HepG2 (cell line): ENCODE results near the gene LMAN2L. TPM values are rescaled to one million over a fixed set of nuclear protein-coding genes. Genes with fewer than 3 reads are reported as not detected.
A peak's percentile ranks its signal among the peaks of the same experiment; 100 is the strongest.

ENCODE experiments used
- EED ChIP-seq: sonication (generic); formaldehyde crosslinking; IDR thresholded peaks from 2 replicates; pipeline ENCODE4 v1.5.0; 2020; ENCODE audit warnings: mild to moderate bottlenecking, missing genetic modification reagents
- ELF1 ChIP-seq: sonication (generic); formaldehyde crosslinking; IDR thresholded peaks from 2 replicates; pipeline ENCODE4 v1.4.0; 2020; ENCODE audit warnings: missing genetic modification reagents
- ERF ChIP-seq: IDR thresholded peaks from 2 replicates; pipeline ENCODE4 v1.6.1; 2018; ENCODE audit warnings: missing biosample characterization, missing genetic modification reagents
- KDM3A ChIP-seq: IDR thresholded peaks from 2 replicates; pipeline ENCODE4 v1.6.1; 2018; ENCODE audit warnings: low read depth, missing compliant biosample characterization
- MAFK ChIP-seq, 2 experiments: IDR thresholded peaks in 1 of 2; conservative IDR thresholded peaks in 1 of 2; 2 replicates each; pipeline ENCODE4 v1.6.1; 2011; ENCODE audit warnings: improper control_type of control experiment in 2 of 2, low read length in 2 of 2
- MNT ChIP-seq: fragments of 450-650 bp; IDR thresholded peaks from 2 replicates; pipeline ENCODE4 v1.6.1; 2016
- MXD4 ChIP-seq: IDR thresholded peaks from 2 replicates; pipeline ENCODE4 v1.6.1; 2016; ENCODE audit warnings: mild to moderate bottlenecking, missing biosample characterization, missing genetic modification reagents
- MYPOP ChIP-seq: sonication (generic); formaldehyde crosslinking; IDR thresholded peaks from 2 replicates; pipeline ENCODE4 v1.8.1; 2023; ENCODE audit warnings: mild to moderate bottlenecking, moderate library complexity, missing genetic modification reagents
- PHB2 ChIP-seq: fragments of 450-650 bp; IDR thresholded peaks from 2 replicates; pipeline ENCODE4 v1.6.1; 2018; ENCODE audit not compliant: partially characterized antibody
- RFXANK ChIP-seq: IDR thresholded peaks from 2 replicates; pipeline ENCODE4 v1.6.1; 2016
- THAP7 ChIP-seq: sonication (generic); formaldehyde crosslinking; IDR thresholded peaks from 2 replicates; pipeline ENCODE4 v1.8.1; 2023; ENCODE audit warnings: mild to moderate bottlenecking, missing genetic modification reagents
- ZNF10 ChIP-seq: sonication (generic); formaldehyde crosslinking; IDR thresholded peaks from 2 replicates; pipeline ENCODE4 v1.4.0; 2020; ENCODE audit warnings: mild to moderate bottlenecking, low read depth, missing genetic modification reagents, borderline replicate concordance
- ZNF276 ChIP-seq: sonication (generic); formaldehyde crosslinking; IDR thresholded peaks from 2 replicates; pipeline ENCODE4 v1.4.0; 2020; ENCODE audit warnings: mild to moderate bottlenecking, low read depth, missing genetic modification reagents
- ZNF367 ChIP-seq: sonication (generic); formaldehyde crosslinking; IDR thresholded peaks from 2 replicates; pipeline ENCODE4 v1.4.0; 2020; ENCODE audit warnings: missing genetic modification reagents, borderline replicate concordance
- ZNF383 ChIP-seq: sonication (generic); formaldehyde crosslinking; IDR thresholded peaks from 2 replicates; pipeline ENCODE4 v1.4.0; 2020; ENCODE audit warnings: missing genetic modification reagents, mild to moderate bottlenecking, borderline replicate concordance
- ZNF737 ChIP-seq: sonication (generic); formaldehyde crosslinking; IDR thresholded peaks from 2 replicates; pipeline ENCODE4 v1.5.0; 2020; ENCODE audit warnings: missing genetic modification reagents, mild to moderate bottlenecking, borderline replicate concordance
- ZNF761 ChIP-seq: sonication (generic); formaldehyde crosslinking; conservative IDR thresholded peaks from 2 replicates; pipeline ENCODE4 v1.4.0; 2020; ENCODE audit warnings: mild to moderate bottlenecking, missing genetic modification reagents
- ZNF816 ChIP-seq: sonication (generic); formaldehyde crosslinking; IDR thresholded peaks from 2 replicates; pipeline ENCODE4 v1.8.0; 2022; ENCODE audit warnings: missing genetic modification reagents, mild to moderate bottlenecking, borderline replicate concordance
- ZZZ3 ChIP-seq: sonication (generic); formaldehyde crosslinking; IDR thresholded peaks from 2 replicates; pipeline ENCODE4 v1.4.0; 2020; ENCODE audit warnings: missing genetic modification reagents, mild to moderate bottlenecking, borderline replicate concordance
- polyA plus RNA-seq, 8 experiments: library from polyadenylated mRNA; depleted of rRNA in 3 of 8; stranded (reverse) in 7 of 8; unstranded in 1 of 8; fragments of >200 nt; fragmentation: Illumina TruSeq in 4 of 8; extraction: Trizol in 4 of 8; gene quantifications; 2 replicates each; pipeline versions ENCODE4 v1.2.1 to v1.2.3, GENCODE V29; 2011 to 2016; ENCODE audit warnings: low read depth in 4 of 8, missing spikeins in 1 of 8, mixed read lengths in 1 of 8; ENCODE audit not compliant: insufficient read depth in 1 of 8
- total RNA-seq, 5 experiments: library from RNA; depleted of rRNA; stranded (reverse); fragments of >200 nt; fragmentation: Illumina TruSeq; extraction: Trizol; gene quantifications; 2 replicates each; pipeline ENCODE4 v1.2.3, GENCODE V29; 2016; ENCODE audit warnings: low read depth in 1 of 5
- TF ChIP-seq, protein P1 (sequence below): sonication (generic); formaldehyde crosslinking; IDR thresholded peaks from 2 replicates; pipeline ENCODE4 v1.9.0; 2021; ENCODE audit warnings: missing genetic modification reagents, borderline replicate concordance
- TF ChIP-seq, protein P2 (sequence below): sonication (generic); formaldehyde crosslinking; IDR thresholded peaks from 2 replicates; pipeline ENCODE4 v1.5.0; 2020; ENCODE audit warnings: mild to moderate bottlenecking, low read depth, missing genetic modification reagents, borderline replicate concordance

Gene LMAN2L
- total and polyA plus RNA-seq, 2 of the 13 experiments (the other 11 are each of a cell fraction or from before 2014, with no cell fraction given) = 39.1 to 57.9 TPM

- no peak for TF ChIP-seq ZNF383
- TF ChIP-seq ZNF367 (CRISPR knock-in tag) = no peak
- no peak for TF ChIP-seq ZZZ3
- TF ChIP-seq ERF (CRISPR knock-in tag) = peak; percentile 32; the same call in 1 of the 2 replicates
- TF ChIP-seq ZNF816 = no peak
- TF ChIP-seq THAP7 = no peak
- TF ChIP-seq MXD4 (CRISPR knock-in tag) = no peak
- no peak for TF ChIP-seq ZNF10 (CRISPR knock-in tag)
- TF ChIP-seq, protein P1, sequence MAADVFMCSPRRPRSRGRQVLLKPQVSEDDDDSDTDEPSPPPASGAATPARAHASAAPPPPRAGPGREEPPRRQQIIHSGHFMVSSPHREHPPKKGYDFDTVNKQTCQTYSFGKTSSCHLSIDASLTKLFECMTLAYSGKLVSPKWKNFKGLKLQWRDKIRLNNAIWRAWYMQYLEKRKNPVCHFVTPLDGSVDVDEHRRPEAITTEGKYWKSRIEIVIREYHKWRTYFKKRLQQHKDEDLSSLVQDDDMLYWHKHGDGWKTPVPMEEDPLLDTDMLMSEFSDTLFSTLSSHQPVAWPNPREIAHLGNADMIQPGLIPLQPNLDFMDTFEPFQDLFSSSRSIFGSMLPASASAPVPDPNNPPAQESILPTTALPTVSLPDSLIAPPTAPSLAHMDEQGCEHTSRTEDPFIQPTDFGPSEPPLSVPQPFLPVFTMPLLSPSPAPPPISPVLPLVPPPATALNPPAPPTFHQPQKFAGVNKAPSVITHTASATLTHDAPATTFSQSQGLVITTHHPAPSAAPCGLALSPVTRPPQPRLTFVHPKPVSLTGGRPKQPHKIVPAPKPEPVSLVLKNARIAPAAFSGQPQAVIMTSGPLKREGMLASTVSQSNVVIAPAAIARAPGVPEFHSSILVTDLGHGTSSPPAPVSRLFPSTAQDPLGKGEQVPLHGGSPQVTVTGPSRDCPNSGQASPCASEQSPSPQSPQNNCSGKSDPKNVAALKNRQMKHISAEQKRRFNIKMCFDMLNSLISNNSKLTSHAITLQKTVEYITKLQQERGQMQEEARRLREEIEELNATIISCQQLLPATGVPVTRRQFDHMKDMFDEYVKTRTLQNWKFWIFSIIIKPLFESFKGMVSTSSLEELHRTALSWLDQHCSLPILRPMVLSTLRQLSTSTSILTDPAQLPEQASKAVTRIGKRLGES (CRISPR knock-in tag) = no peak
- TF ChIP-seq ZNF276 = peak; percentile 90
- TF ChIP-seq PHB2 = no peak
- peak; percentile 85; the same call in 1 of the 2 replicates for TF ChIP-seq ZNF737 (CRISPR knock-in tag)
- TF ChIP-seq MAFK (conservative IDR thresholded peaks at IDR 0.05 in 1 of 2, IDR thresholded peaks at IDR 0.05 in 1 of 2; ENCODE audit: low read length in 2 of 2) = no peak
- no peak; the same call in 1 of the 2 replicates for TF ChIP-seq ELF1 (CRISPR knock-in tag)
- TF ChIP-seq EED = no peak
- TF ChIP-seq MNT = peak; percentile 31; the same call in 1 of the 2 replicates
- TF ChIP-seq, protein P2, sequence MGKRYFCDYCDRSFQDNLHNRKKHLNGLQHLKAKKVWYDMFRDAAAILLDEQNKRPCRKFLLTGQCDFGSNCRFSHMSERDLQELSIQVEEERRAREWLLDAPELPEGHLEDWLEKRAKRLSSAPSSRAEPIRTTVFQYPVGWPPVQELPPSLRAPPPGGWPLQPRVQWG (CRISPR knock-in tag) = no peak
- TF ChIP-seq ZNF761 (CRISPR knock-in tag) = 0 out of 2 replicates have a peak, but pooled peaks have one; percentile 76
- TF ChIP-seq MYPOP = peak; percentile 69; the same call in 1 of the 2 replicates
- no peak for TF ChIP-seq RFXANK (CRISPR knock-in tag)
- no peak for TF ChIP-seq KDM3A (CRISPR knock-in tag)
These were observed at the start of gene LMAN2L (continued) for GRCh38 chr2:96739633-96740428.
